Measurements from ENCODE around the gene GPR160.
"Not testable (repeated sequence)": the region's sequence is repeated elsewhere in the genome, so short reads cannot be mapped to it uniquely, and the experiment has no call there.

The GPR160 gene

GRCh38 chr3:170111147-170111771, 73.5 kb downstream of the GPR160 start:
- DNase-seq (ENCODE audit: low spot score), result no peak

DNA sequence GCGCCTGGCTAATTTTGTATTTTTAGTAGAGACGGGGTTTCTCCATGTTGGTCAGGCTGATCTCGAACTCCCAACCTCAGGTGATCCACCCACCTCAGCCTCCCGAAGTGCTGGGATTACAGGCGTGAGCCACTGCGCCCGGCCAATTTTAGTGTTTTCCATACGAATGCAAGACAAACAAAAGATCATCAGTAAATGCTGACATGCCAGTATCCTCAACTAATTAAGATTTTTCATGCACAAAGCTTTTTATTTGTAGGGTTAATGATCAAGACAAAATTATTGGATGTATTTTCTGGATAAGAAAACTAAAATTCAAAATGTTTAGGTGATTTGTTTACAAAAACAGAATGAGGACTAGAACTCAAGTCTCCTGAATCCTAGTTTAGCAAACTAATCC, 76.4 kb downstream of the GPR160 start:
- DNase-seq (ENCODE audit: low spot score), result not testable (repeated sequence)

- DNase-seq (ENCODE audit: low spot score), result peak; percentile 9
Observed at GRCh38 chr3:170117134-170117533, 79.3 kb downstream of the GPR160 start.

DNA sequence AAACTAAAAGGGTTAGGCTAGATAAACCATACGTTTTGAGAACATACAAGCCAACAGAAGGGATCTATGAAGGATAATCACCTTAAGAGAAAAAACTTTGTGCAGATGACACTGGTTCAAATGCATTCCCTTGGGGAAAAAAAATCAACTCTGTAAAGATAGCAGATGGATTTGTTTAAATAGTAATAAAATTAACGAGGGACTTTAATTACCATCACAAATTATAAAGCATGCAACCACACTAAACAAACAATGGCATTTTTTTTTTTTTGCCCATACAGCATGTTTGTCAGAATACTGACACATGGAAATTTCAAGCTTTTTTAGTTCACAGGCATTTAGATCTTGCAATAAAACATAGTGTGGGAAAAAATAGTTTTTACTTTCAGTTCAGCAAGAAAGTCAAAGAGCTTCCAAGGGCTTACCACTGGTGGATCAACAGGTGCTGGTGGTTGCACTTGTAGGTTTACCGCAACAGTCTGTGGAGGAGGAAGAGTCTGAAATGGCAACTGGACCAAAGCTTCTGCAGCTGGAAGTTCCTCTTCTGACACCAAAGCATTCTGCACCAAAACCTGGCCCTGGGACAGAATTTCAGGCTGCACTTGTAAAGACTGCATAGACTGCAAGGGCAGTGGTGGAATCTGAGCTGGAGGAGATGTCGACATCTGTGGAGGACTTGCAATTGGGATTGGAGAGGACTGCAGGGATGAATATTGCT, 90.6 kb downstream of the GPR160 start:
- no peak for DNase-seq (ENCODE audit: low spot score)

- peak; percentile 11 for DNase-seq (ENCODE audit: low spot score)
Observed at GRCh38 chr3:170128977-170129431, 91.2 kb downstream of the GPR160 start.

- no peak for DNase-seq (ENCODE audit: low spot score)
Observed at GRCh38 chr3:170130532-170130931, 92.7 kb downstream of the GPR160 start.

DNA sequence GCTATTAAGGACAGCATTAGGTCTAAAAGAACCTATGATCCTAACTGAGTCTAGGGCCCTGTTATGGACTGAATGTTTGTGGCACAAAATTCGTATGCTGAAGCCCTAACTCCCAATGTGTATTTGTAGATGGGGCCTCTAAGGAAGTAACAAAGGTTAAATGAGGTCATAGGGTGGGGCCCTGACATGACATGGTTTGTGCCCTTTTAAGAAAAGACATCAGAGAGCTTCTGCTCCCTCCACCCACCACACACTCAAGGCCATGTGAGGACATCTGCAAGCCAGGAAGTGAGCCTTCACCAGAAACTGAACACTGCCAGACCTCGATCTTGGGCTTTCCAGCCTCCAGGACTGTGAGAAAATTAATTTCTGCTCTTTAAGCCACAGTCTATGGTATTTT, 94.5 kb downstream of the GPR160 start:
- DNase-seq (ENCODE audit: low spot score), result no peak

Measured in HuH-7.5 (cell line).